RCC 7860 (cell line): ENCODE results near the gene BPIFB4.
"Not testable (repeated sequence)": the region's sequence is repeated elsewhere in the genome, so short reads cannot be mapped to it uniquely, and the experiment has no call there.

Experiments
- DNase-seq: peaks from one replicate; pipeline ENCODE4 v3.0.0-alpha.2; 2015; ENCODE audit warnings: low spot score
- FAIRE-seq: peaks from 2 replicates; lab custom pipeline; 2012; peaks lifted over from hg19 to GRCh38; lab: Jason Lieb, UNC

The BPIFB4 gene

GRCh38 chr20:33083544-33084340, 4.3 kb downstream of the BPIFB4 start:
- FAIRE-seq: no peak
- no peak for DNase-seq

- DNase-seq (no peak), FAIRE-seq (no peak)
These were observed 5.3 kb downstream of the BPIFB4 start for GRCh38 chr20:33084722-33085121.

- FAIRE-seq: no peak
- DNase-seq: no peak
These were observed 6.7 kb downstream of the BPIFB4 start for GRCh38 chr20:33086052-33086722.

- FAIRE-seq: no peak
- DNase-seq: no peak
These were observed 11.7 kb downstream of the BPIFB4 start for GRCh38 chr20:33091147-33091546.

- no peak for DNase-seq
- no peak for FAIRE-seq
These were observed 12.2 kb downstream of the BPIFB4 start for GRCh38 chr20:33091693-33092092.

GRCh38 chr20:33092361-33092760, 12.9 kb downstream of the BPIFB4 start:
- FAIRE-seq (no peak), DNase-seq (no peak)

GRCh38 chr20:33093074-33093473, 13.6 kb downstream of the BPIFB4 start:
- no peak for DNase-seq
- no peak for FAIRE-seq

- FAIRE-seq (no peak), DNase-seq (no peak)
These were observed 14.1 kb downstream of the BPIFB4 start for GRCh38 chr20:33093582-33093981.

GRCh38 chr20:33095249-33095648, 15.8 kb downstream of the BPIFB4 start:
- no peak for DNase-seq
- no peak for FAIRE-seq

GRCh38 chr20:33095902-33096584, 16.6 kb downstream of the BPIFB4 start:
- peak; percentile 56 for FAIRE-seq
- DNase-seq: peak; percentile 57

- no peak for FAIRE-seq
- DNase-seq: no peak
These were observed 17.6 kb downstream of the BPIFB4 start for GRCh38 chr20:33097001-33097400.

GRCh38 chr20:33099843-33100538, 20.5 kb downstream of the BPIFB4 start:
- FAIRE-seq (no peak), DNase-seq (no peak)

GRCh38 chr20:33103556-33103955, 24.1 kb downstream of the BPIFB4 start:
- DNase-seq: no peak
- no peak for FAIRE-seq

GRCh38 chr20:33104336-33104735, 24.9 kb downstream of the BPIFB4 start:
- FAIRE-seq: no peak
- no peak for DNase-seq

GRCh38 chr20:33105316-33105924, 26.0 kb downstream of the BPIFB4 start:
- no peak for DNase-seq
- FAIRE-seq: no peak

GRCh38 chr20:33106058-33106620, 26.7 kb downstream of the BPIFB4 start:
- not testable (repeated sequence) for FAIRE-seq, DNase-seq

- FAIRE-seq (no peak), DNase-seq (no peak)
These were observed 29.2 kb downstream of the BPIFB4 start for GRCh38 chr20:33108661-33109060.

GRCh38 chr20:33110147-33110825, 30.8 kb downstream of the BPIFB4 start:
- DNase-seq (no peak), FAIRE-seq (no peak)

GRCh38 chr20:33111306-33111705, 31.9 kb downstream of the BPIFB4 start:
- FAIRE-seq (no peak), DNase-seq (no peak)
